ENCODE results near the gene IGLL1. TPM values are rescaled to one million over a fixed set of nuclear protein-coding genes. Genes with fewer than 3 reads are reported as not detected.
"Not testable (repeated sequence)": the region's sequence is repeated elsewhere in the genome, so short reads cannot be mapped to it uniquely, and the experiment has no call there.

IGLL1 gene
- total RNA-seq, 1 donor from 2014 or later, result 2.0 TPM

DNA sequence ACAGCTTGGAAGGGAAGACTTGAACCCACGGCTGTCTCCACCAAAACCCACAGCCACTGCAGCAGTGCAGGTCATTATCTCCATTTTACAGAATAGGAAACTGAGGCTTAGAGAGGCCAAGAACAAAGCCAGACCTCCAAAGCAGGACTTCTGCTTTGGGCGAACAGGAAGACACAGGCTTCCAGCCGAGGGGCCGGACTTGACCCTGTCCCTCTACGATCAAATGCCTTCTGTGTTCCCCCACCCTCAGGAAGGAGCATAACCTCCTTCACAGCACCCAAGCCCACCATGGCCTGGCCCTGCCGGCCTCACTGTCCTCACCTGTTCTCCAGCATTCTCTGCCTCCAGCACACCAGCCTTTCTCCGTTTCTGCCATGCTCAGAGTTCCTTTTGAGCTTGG lies 15.8 kb downstream of the IGLL1 start:
- intact Hi-C loops (cut with micrococcal nuclease), result no loop called here

GRCh38 chr22:23563111-23563510 lies 17.0 kb downstream of the IGLL1 start:
- intact Hi-C loops (cut with micrococcal nuclease), result no loop called here

GRCh38 chr22:23562186-23562585 lies 17.9 kb downstream of the IGLL1 start:
- intact Hi-C loops (cut with micrococcal nuclease), result no loop called here

- intact Hi-C loops (cut with micrococcal nuclease), result not testable (repeated sequence)
Observed at GRCh38 chr22:23561025-23561510, 19.0 kb downstream of the IGLL1 start.

DNA sequence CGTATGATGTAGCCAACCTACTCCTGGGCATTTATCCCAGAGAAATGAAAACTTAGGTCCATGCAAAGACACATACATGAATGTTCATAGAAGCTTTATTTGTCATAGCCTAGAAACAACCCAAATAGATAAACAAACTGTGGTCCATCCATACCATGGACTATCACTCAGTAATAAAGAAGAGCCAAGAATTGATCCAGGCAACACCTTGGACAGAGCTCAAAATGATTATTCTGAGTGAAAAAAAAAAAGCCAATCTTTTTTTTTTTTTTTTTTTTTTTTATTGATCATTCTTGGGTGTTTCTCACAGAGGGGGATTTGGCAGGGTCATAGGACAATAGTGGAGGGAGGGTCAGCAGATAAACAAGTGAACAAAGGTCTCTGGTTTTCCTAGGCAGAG lies 19.9 kb downstream of the IGLL1 start:
- intact Hi-C loops (cut with micrococcal nuclease), result not testable (repeated sequence)

DNA sequence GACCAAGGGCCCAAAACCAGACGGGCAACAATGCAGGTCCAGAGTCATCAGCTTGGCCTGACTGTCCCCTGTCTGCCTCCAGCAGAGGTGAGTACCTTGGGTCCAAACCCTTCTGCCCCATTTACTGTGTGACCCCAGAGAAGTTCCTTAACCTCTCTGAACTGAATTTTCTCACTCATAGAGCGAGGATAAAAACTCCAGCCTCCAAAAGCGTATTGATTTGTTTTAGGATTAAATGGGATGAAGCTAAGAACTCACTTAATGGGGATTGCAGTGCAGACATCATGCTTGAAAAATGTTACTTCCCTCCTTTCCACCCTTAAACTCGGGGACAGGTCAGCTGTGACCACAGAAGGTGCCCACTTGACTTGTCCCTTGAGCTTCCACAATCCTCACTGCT lies 22.6 kb downstream of the IGLL1 start:
- intact Hi-C loops (cut with micrococcal nuclease), result loop anchor here (10.0 kb wide), 1 partner anchor 777 kb away; no protein-coding TSS in a partner anchor

- intact Hi-C loops (cut with micrococcal nuclease), result loop anchor here (10.0 kb wide), 1 partner anchor 778 kb away; no protein-coding TSS in a partner anchor
Observed at GRCh38 chr22:23557036-23557435, 23.1 kb downstream of the IGLL1 start.

DNA sequence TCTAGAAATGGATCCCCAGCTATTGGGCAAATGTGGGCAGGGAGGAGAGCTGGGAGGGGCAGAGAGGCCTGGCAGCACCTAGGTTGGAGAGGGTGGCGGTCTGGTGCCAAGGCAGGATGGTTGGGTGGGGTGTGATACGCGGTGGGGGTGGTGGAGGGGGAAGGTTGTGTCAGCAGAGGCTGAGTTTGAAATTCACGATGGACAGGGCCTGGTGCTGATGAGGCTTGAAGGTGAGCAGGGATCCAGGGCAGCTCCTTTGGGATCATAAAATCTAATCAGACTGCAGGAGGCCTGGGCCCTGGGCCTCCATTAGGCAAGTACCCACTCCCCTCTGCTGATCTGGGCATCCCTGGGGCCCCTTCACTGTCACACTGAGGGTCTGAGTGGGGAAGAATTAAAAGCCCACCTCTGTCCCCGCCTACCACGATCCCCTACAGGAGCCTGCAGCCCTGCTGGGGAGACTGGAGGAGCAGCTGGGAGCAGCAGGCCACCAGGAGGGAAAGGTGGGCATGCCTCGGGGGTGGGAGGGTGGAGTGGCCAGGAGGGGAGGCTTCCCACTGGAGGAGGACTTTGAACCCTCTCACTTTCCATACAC lies 24.0 kb downstream of the IGLL1 start:
- intact Hi-C loops (cut with micrococcal nuclease), result loop anchor here (10.0 kb wide), 1 partner anchor 779 kb away; no protein-coding TSS in a partner anchor

DNA sequence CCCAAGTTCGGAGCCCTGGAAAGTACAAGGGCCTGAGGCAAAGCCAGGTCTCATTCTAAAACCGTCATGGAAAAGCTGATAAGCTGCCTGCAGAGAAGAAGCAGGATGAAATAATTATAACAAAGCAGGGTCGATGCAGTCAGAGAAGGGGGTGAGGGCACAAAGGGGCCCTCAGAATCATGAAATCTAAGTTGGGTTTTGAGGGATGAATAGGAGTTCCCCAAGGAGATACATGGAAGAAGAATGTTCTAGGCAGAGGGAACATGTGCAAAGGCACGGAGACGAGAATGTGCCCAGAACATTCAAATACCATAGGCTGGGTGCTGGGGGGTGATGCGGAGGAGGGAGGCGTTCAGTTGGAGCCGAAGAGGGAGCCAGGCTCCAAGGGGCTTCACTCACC lies 25.0 kb downstream of the IGLL1 start:
- intact Hi-C loops (cut with micrococcal nuclease), result loop anchor here (10.0 kb wide), 1 partner anchor 780 kb away; no protein-coding TSS in a partner anchor

GRCh38 chr22:23553924-23554870 lies 25.9 kb downstream of the IGLL1 start:
- intact Hi-C loops (cut with micrococcal nuclease), result loop anchor here (10.0 kb wide), 1 partner anchor 781 kb away; no protein-coding TSS in a partner anchor

- intact Hi-C loops (cut with micrococcal nuclease), result loop anchor here (10.0 kb wide), 1 partner anchor 781 kb away; no protein-coding TSS in a partner anchor
Observed at GRCh38 chr22:23553438-23553837, 26.7 kb downstream of the IGLL1 start.

DNA sequence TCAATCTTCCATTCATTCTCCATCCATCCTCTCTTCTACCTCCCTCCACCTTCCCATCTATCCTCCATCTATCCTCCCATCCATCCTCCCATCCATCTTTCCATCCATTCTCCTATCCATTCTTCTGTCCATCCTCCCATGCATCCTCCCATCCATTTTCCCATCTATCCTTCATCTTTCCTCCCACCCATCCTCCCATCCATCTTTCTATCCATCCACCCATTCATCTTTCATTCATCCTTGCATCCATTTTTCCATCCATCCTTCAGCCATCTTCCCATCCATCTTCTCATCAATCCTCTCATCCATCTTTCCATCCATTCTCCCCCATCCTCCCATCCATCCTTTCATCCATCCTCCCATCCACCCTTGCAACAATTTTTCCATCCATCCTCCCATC lies 27.5 kb downstream of the IGLL1 start:
- intact Hi-C loops (cut with micrococcal nuclease), result loop anchor here (10.0 kb wide), 1 partner anchor 782 kb away; no protein-coding TSS in a partner anchor

DNA sequence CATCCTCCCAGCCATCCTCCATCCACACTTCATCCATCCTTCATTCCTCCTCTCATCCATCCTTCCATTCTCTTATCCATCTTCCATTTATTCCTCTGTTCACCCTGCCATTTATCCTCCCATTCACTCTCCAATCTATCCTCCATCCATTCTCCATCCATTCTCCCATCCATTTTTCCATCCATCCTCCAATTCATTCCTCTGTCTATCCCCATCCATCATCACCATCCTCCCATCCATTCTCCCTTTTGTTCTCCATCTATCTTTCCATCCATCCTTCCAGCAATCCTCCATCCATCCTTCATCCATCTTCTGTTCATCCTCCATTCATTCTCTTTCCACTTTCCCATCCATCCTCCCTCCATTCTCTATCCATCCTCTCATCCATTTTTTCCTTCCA lies 28.7 kb downstream of the IGLL1 start:
- intact Hi-C loops (cut with micrococcal nuclease), result loop anchor here (10.0 kb wide), 1 partner anchor 783 kb away; no protein-coding TSS in a partner anchor

DNA sequence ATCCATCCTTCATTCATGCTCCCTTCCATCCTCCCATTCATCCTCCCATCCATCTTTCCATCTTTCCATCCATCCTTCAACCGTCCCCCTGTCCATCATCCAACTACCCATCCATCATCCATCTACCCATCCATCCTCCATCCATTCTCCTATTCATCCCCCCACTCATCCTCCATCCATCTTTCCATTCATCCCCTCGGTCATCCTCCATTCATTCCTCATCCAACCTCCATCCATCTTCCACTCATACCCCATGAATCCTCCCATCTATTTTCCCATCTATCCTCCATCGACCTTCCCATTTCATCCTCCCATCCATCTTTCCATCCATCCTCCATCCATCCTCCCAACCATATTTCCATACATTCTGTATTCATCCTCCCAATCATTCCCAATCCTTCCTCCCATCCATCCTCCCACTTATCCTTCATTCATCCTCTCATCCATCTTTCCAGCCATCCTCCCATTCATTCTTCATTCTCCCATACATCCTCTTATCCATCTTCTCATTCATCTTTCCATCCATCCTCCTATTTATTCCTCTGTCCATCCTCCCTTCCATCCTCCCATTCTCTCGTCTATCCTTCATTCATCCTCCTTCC lies 29.9 kb downstream of the IGLL1 start:
- intact Hi-C loops (cut with micrococcal nuclease), result loop anchor here (10.0 kb wide), 1 partner anchor 785 kb away; no protein-coding TSS in a partner anchor

DNA sequence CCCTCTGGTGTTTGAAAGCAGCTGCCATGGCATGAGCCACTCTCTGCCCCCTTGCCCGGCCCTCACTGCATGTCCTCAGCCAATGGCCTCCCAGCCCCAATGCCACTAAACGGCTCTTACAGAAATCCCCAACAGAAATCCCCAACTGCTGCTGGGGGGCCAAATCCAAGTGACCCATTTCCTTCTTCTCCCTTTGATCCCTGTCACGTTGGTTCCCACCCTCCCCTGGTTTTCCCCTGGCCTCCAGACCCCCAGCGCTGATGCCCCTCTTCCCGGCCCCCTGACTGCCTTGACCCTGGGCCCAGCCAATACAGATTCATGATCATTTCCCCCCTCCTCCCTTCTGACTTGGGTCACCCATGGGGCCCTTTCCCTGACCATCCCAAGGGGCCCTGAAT lies 30.9 kb downstream of the IGLL1 start:
- intact Hi-C loops (cut with micrococcal nuclease), result no loop called here

DNA sequence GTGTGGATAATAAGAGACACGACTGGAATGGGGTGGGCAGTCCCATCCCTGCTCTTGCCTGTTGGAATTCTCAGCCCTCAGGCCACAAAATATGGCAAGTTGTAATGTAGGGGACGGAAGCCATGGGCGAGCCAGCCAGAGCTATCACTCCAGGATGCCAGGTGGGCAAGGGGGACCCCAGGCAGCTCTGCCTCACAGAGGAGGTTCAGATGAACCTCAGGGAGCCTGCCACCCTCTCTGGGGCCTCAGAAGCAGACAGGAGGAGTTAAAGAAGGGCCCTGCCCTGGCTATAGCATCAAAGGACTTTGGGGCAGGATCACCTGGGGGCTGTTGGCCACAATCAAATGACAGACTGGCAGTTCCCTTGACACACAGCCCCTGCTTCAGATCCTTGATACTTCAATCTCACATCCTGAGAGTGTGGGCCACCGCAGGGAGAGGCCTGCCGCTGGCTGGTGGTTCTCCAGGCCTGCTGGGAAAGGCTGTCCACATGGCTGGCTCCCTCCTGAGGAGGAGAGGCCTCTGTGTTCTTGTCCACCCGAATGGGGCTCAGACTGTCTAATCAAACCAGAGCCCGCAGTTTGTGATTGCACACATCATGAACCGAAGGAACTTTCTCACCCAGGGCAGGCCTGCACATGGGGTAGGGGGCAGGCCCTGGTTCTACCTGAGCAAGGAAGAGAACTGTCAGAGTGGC lies 31.4 kb downstream of the IGLL1 start:
- intact Hi-C loops (cut with micrococcal nuclease), result no loop called here

GRCh38 chr22:23547818-23548500 lies 32.1 kb downstream of the IGLL1 start:
- intact Hi-C loops (cut with micrococcal nuclease), result no loop called here

DNA sequence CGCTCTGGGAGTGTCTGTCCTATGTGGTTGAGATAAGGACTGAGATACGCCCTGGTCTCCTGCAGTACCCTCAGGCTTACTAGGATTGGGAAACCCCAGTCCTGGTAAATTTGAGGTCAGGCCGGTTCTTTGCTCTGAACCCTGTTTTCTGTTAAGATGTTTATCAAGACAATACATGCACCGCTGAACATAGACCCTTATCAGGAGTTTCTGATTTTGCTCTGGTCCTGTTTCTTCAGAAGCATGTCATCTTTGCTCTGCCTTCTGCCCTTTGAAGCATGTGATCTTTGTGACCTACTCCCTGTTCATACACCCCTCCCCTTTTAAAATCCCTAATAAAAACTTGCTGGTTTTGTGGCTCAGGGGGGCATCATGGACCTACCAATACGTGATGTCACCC lies 32.7 kb downstream of the IGLL1 start:
- intact Hi-C loops (cut with micrococcal nuclease), result not testable (repeated sequence)

- intact Hi-C loops (cut with micrococcal nuclease), result loop anchor here (5.0 kb wide), 1 partner anchor 302 kb away; no protein-coding TSS in a partner anchor
Observed at GRCh38 chr22:23544852-23545251, 35.2 kb downstream of the IGLL1 start.

- intact Hi-C loops (cut with micrococcal nuclease), result loop anchor here (5.0 kb wide), 1 partner anchor 304 kb away; no protein-coding TSS in a partner anchor
Observed at GRCh38 chr22:23543506-23544000, 36.5 kb downstream of the IGLL1 start.

All from T-helper 2 cell treated with Interferon-gamma antibody and Interleukin-4, amounts not matched to agents 100 ng/mL and 5 ng/mL, for 36 hours (primary cell).